Osteoblast (primary cell): Measurements from ENCODE around the gene PSKH1. TPM values are rescaled to one million over a fixed set of nuclear protein-coding genes. Genes with fewer than 3 reads are reported as not detected.

Experiments
- DNase-seq: peaks from one replicate; pipeline ENCODE4 v3.0.0; 2011; ENCODE audit warnings: low spot score, mixed read lengths; ENCODE audit not compliant: insufficient read length; ENCODE audit errors: missing footprints
- H2AFZ ChIP-seq: 2 replicates; pipeline ENCODE4 v1.6.0; 2011; ENCODE audit warnings: mild to moderate bottlenecking, low read length
- H3K27ac ChIP-seq: 2 replicates; pipeline ENCODE4 v1.5.1; 2011; ENCODE audit warnings: mild to moderate bottlenecking, low read depth, low read length, moderate library complexity
- H3K27me3 ChIP-seq: 2 replicates; pipeline ENCODE4 v1.6.0; 2012; ENCODE audit warnings: mild to moderate bottlenecking, control low read depth, inconsistent platforms, low read length, moderate library complexity; ENCODE audit not compliant: insufficient read depth
- H3K36me3 ChIP-seq: 2 replicates; pipeline ENCODE4 v1.5.1; 2011; ENCODE audit warnings: mild to moderate bottlenecking, low read length, control low read depth, moderate library complexity; ENCODE audit not compliant: insufficient read depth
- H3K4me1 ChIP-seq: 2 replicates; pipeline ENCODE4 v1.5.1; 2011; ENCODE audit warnings: mild to moderate bottlenecking, low read length, control low read depth, moderate library complexity; ENCODE audit not compliant: insufficient read depth
- H3K4me2 ChIP-seq: 2 replicates; pipeline ENCODE4 v1.6.0; 2011; ENCODE audit warnings: mild to moderate bottlenecking, low read length; ENCODE audit not compliant: insufficient read depth
- H3K4me3 ChIP-seq: fragments of 200-600 bp; sonication (generic); 3 replicates; pipeline ENCODE4 v1.5.1; 2012; ENCODE audit warnings: mild to moderate bottlenecking, low read length, inconsistent platforms; ENCODE audit not compliant: insufficient read depth
- H3K79me2 ChIP-seq: 2 replicates; pipeline ENCODE4 v1.6.0; 2012; ENCODE audit warnings: mild to moderate bottlenecking, low read length, control low read depth, inconsistent platforms; ENCODE audit not compliant: insufficient read depth
- H3K9me3 ChIP-seq: 2 replicates; pipeline ENCODE4 v1.5.1; 2011; ENCODE audit warnings: low read depth, low read length, control low read depth
- H4K20me1 ChIP-seq: 2 replicates; pipeline ENCODE4 v1.6.0; 2012; ENCODE audit warnings: mild to moderate bottlenecking, low read length, control low read depth; ENCODE audit not compliant: insufficient read depth
- total RNA-seq: library from RNA; depleted of rRNA; stranded (reverse); fragments of >200 nt; gene quantifications from 2 replicates; pipeline ENCODE4 v1.2.3, GENCODE V29; 2012
- TF ChIP-seq, protein P1 (sequence below): IDR thresholded peaks from 2 replicates; pipeline ENCODE4 v1.5.1; 2011; ENCODE audit warnings: mild to moderate bottlenecking, low read depth, low read length, moderate library complexity; ENCODE audit errors: extremely low read depth

Gene PSKH1
- total RNA-seq, 1 donor, result 18.5 TPM

DNA sequence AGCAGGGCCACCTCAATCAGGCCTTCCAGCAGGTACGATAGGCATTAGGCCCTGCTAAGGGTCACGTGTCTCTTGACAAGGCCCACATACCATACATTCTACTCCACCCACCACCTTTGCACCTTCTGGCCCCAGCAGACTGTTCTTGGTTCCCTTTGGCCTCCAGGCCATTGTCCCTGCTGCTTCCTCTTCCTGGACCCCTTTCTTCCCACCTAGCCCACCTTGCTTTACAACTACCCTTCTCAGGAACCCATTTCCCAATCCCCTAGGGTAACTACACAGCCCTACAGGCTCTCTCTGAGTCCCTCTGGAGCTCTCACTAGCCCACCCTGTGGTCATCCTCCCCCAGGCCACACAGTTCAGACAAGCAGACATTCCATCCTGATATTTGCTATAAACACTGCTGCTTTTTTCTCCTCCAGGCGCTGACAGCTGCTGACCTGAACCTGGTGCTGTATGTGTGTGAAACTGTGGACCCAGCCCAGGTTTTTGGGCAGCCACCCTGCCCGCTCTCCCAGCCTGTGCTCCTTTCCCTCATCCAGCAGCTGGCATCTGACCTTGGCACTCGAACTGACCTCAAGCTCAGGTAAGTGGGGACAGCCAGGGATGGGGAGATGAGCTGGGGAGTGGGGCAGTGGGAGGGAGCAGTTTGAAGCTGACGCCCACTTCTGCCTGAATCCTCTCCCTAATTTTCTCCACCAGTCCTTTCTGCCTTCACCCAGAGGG, 9.7 kb upstream of the PSKH1 start:
- H3K27me3 ChIP-seq, result no peaks in the 10 kb centered on the region
- no peaks in the 10 kb centered on the region for H3K79me2 ChIP-seq
- no peak overlapping the region for H2AFZ ChIP-seq
- DNase-seq, result peak; percentile 42
- no peak overlapping the region for H3K4me3 ChIP-seq
- H3K27ac ChIP-seq, result no peak overlapping the region
- TF ChIP-seq, protein P1, sequence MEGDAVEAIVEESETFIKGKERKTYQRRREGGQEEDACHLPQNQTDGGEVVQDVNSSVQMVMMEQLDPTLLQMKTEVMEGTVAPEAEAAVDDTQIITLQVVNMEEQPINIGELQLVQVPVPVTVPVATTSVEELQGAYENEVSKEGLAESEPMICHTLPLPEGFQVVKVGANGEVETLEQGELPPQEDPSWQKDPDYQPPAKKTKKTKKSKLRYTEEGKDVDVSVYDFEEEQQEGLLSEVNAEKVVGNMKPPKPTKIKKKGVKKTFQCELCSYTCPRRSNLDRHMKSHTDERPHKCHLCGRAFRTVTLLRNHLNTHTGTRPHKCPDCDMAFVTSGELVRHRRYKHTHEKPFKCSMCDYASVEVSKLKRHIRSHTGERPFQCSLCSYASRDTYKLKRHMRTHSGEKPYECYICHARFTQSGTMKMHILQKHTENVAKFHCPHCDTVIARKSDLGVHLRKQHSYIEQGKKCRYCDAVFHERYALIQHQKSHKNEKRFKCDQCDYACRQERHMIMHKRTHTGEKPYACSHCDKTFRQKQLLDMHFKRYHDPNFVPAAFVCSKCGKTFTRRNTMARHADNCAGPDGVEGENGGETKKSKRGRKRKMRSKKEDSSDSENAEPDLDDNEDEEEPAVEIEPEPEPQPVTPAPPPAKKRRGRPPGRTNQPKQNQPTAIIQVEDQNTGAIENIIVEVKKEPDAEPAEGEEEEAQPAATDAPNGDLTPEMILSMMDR, result no peak
- no peaks in the 10 kb centered on the region for H3K9me3 ChIP-seq
- no peak overlapping the region for H3K4me2 ChIP-seq
- H3K4me1 ChIP-seq, result peaks cover 8% of the 10 kb centered on the region
- H3K36me3 ChIP-seq, result peaks cover 59% of the 10 kb centered on the region
- H4K20me1 ChIP-seq, result peaks cover 30% of the 10 kb centered on the region

DNA sequence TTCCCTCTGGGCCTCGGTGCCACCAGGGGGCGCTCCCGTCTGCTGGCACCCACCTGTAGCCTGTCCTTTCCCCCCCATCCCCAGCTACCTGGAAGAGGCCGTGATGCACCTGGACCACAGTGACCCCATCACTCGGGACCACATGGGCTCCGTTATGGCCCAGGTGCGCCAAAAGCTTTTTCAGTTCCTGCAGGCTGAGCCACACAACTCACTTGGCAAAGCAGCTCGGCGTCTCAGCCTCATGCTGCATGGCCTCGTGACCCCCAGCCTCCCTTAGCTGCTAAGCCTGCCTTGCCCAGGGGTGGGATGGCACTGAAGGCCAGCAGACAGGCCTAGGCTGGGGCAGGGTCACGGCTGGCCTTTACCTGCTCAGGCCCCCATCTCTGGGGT, 9.2 kb upstream of the PSKH1 start:
- Histone ChIP-seq H3K4me1 (peaks cover 8% of the 10 kb centered on the region), H3K79me2 (no peaks in the 10 kb centered on the region), H3K36me3 (peaks cover 54% of the 10 kb centered on the region), H4K20me1 (peaks cover 30% of the 10 kb centered on the region), H3K9me3 (no peaks in the 10 kb centered on the region), H2AFZ (no peak overlapping the region), H3K27me3 (no peaks in the 10 kb centered on the region), H3K4me3 (no peak overlapping the region), H3K4me2 (no peak overlapping the region), H3K27ac (no peak overlapping the region)
- DNase-seq, result peak; percentile 99
- TF ChIP-seq, protein P1, result peak; percentile 84

DNA sequence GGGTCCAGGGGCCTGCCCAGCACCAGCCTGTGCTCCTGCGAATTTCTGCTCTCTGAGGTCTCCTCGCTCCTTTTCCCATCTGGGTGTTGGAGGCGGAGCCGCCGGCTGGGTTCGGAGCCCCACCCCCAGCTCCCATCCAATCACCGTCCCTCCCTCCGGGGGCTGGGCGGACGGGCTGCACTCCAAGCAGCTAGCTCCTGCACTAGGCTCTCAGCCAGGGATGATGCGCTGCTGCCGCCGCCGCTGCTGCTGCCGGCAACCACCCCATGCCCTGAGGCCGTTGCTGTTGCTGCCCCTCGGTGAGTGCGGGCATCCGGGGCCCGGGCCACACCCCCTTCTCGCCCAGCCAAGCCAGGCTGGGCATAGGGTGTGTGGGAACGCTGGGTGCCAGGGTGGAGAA, 8.4 kb upstream of the PSKH1 start, which contains the start of gene NRN1L:
Gene NRN1L, plus strand, starts transcription at position 202 of the 400 bp plus-strand sequence. Its CDS starts 19 bp downstream, at position 221.
- Histone ChIP-seq H4K20me1 (peaks cover 28% of the 10 kb centered on the region), H3K36me3 (peaks cover 45% of the 10 kb centered on the region), H3K27me3 (no peaks in the 10 kb centered on the region), H3K4me3 (no peak within 1 kb of the TSS), H3K4me2 (peak within 1 kb of the TSS; percentile 36), H3K4me1 (peaks cover 8% of the 10 kb centered on the region), H3K9me3 (no peaks in the 10 kb centered on the region), H2AFZ (no peak within 1 kb of the TSS), H3K27ac (peak within 1 kb of the TSS; percentile 28), H3K79me2 (no peaks in the 10 kb centered on the region)
- peak; percentile 99 for DNase-seq
- TF ChIP-seq, protein P1, result no peak

DNA sequence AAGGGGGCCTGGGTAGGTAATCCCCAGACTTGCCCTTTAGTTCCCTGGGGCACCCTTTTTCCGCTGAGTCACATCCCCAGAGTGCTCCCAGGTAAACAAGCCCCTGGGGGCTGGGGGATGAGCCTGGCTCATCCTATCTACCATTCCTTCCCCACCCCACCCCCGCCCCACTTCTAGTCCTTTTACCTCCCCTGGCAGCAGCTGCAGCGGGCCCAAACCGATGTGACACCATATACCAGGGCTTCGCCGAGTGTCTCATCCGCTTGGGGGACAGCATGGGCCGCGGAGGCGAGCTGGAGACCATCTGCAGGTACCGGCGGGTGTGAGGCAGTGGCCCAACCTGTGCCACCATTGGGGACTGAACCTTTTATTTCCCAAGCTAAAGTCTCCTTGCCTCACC, 7.5 kb upstream of the PSKH1 start:
- DNase-seq, result peak; percentile 46
- no peak overlapping the region for H3K4me3 ChIP-seq
- H3K36me3 ChIP-seq, result peaks cover 37% of the 10 kb centered on the region
- no peaks in the 10 kb centered on the region for H3K79me2 ChIP-seq
- TF ChIP-seq, protein P1, result no peak
- no peak overlapping the region for H3K4me2 ChIP-seq
- H3K4me1 ChIP-seq, result peaks cover 8% of the 10 kb centered on the region
- H3K27me3 ChIP-seq, result no peaks in the 10 kb centered on the region
- no peak overlapping the region for H2AFZ ChIP-seq
- H3K9me3 ChIP-seq, result no peaks in the 10 kb centered on the region
- H4K20me1 ChIP-seq, result peaks cover 25% of the 10 kb centered on the region
- no peak overlapping the region for H3K27ac ChIP-seq
